ENCODE data around the gene FAM177A1. TPM values are rescaled to one million over a fixed set of nuclear protein-coding genes. Genes with fewer than 3 reads are reported as not detected.
A peak's percentile ranks its signal among the peaks of the same experiment; 100 is the strongest.
"Not testable (repeated sequence)": the region's sequence is repeated elsewhere in the genome, so short reads cannot be mapped to it uniquely, and the experiment has no call there.

Gene FAM177A1
- total and polyA plus RNA-seq, 2 experiments from 2014 or later = 30.1 to 47.3 TPM

DNA sequence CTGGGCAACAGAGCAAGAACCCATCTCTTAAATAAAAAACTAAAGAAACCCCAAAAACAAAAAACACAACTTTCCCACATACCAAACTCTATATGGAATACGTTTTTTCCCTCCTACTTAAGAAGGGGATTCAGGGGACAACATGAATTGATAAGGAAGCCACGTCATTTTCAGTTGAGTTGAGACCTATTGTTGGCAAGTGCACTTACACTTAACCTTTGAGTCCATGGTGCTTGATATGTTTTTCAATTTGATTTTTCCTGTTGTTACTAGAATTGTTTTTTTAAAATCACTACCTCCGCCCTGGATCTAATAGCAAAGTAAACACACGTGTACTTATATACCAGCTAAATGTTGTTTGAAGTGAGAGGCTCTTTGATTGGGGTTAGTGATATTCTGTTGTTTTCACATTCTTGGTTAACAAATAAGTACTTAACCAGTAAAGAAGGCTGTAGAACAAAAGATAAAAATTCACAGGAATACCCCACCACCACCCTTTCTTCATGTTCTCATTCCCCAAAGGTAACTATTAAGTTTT is 2.0 kb downstream of the FAM177A1 start:
- no peaks in the 10 kb centered on the region for H3K27me3 ChIP-seq
- no peak overlapping the region for H3K27ac ChIP-seq
- no peak overlapping the region for H3K4me3 ChIP-seq
- peaks cover 3% of the 10 kb centered on the region for H3K36me3 ChIP-seq
- TF ChIP-seq, protein P1, sequence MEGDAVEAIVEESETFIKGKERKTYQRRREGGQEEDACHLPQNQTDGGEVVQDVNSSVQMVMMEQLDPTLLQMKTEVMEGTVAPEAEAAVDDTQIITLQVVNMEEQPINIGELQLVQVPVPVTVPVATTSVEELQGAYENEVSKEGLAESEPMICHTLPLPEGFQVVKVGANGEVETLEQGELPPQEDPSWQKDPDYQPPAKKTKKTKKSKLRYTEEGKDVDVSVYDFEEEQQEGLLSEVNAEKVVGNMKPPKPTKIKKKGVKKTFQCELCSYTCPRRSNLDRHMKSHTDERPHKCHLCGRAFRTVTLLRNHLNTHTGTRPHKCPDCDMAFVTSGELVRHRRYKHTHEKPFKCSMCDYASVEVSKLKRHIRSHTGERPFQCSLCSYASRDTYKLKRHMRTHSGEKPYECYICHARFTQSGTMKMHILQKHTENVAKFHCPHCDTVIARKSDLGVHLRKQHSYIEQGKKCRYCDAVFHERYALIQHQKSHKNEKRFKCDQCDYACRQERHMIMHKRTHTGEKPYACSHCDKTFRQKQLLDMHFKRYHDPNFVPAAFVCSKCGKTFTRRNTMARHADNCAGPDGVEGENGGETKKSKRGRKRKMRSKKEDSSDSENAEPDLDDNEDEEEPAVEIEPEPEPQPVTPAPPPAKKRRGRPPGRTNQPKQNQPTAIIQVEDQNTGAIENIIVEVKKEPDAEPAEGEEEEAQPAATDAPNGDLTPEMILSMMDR (IDR thresholded peaks at IDR 0.05; ENCODE audit: low read depth, low read length) = no peak
- H3K9me3 ChIP-seq (ENCODE audit: low read depth) = no peaks in the 10 kb centered on the region
- DNase-seq (ENCODE audit: low read depth in 1 of 2, low spot score in 1 of 2) = no peak
- no peaks in the 10 kb centered on the region for H3K4me1 ChIP-seq (ENCODE audit: low read depth)

DNA sequence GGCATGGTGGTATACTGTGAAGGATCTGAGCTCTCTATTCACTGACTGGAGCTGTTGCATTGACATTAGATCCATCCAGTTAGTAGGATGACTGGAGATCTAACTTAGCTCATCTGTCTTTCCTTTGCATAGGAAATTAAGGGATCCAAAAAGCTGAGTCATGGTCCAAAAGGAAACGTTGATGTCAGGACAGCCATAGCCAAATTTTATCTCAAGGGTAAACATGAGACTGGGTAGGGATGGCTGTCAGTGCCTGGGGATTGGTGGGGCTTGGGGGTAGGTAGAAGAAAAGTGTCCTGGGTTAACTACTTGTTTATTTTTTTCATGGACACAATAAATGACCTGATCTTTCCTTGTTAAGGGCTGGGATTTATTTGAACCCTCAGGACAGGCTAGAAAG is 4.6 kb downstream of the FAM177A1 start:
- Histone ChIP-seq H3K4me3 (no peak overlapping the region), H3K27ac (no peak overlapping the region), H3K9me3 (ENCODE audit: low read depth) (no peaks in the 10 kb centered on the region), H3K27me3 (no peaks in the 10 kb centered on the region), H3K4me1 (ENCODE audit: low read depth) (no peaks in the 10 kb centered on the region), H3K36me3 (peaks cover 8% of the 10 kb centered on the region)
- TF ChIP-seq, protein P1 (IDR thresholded peaks at IDR 0.05; ENCODE audit: low read depth, low read length) = no peak
- DNase-seq (ENCODE audit: low read depth in 1 of 2, low spot score in 1 of 2) = peak in 1 of 2 donors; percentile 72

- peaks cover 8% of the 10 kb centered on the region for H3K36me3 ChIP-seq
- H3K4me1 ChIP-seq (ENCODE audit: low read depth) = no peaks in the 10 kb centered on the region
- no peaks in the 10 kb centered on the region for H3K9me3 ChIP-seq (ENCODE audit: low read depth)
- H3K27ac ChIP-seq = no peak overlapping the region
- DNase-seq (ENCODE audit: low read depth in 1 of 2, low spot score in 1 of 2) = peak in 1 of 2 donors; percentile 48
- no peaks in the 10 kb centered on the region for H3K27me3 ChIP-seq
- no peak overlapping the region for H3K4me3 ChIP-seq
- TF ChIP-seq, protein P1 (IDR thresholded peaks at IDR 0.05; ENCODE audit: low read depth, low read length) = no peak
These were observed 5.7 kb downstream of the FAM177A1 start for GRCh38 chr14:35051796-35052195.

DNA sequence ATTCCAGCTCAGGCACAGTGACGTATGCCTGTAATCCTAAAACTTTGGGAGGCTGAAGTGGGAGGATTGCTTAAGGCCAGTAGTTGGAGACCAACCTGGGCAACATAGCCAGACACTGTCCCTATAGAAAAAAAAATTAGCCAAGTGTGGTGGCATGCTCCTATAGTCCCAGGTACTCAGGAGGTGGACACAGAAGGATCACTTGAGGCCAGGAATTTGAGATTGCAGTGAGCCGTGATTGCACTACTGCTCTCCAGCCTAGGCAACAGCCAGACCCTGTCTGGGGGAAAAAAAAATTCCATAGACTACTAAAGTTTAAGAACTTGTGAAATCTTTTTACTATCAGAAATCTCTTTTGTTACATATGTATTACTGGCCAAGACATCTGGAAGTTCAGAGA is 6.6 kb downstream of the FAM177A1 start:
- TF ChIP-seq, protein P1 (IDR thresholded peaks at IDR 0.05; ENCODE audit: low read depth, low read length) = no peak
- DNase-seq (ENCODE audit: low read depth in 1 of 2, low spot score in 1 of 2) = no peak
- H3K4me3 ChIP-seq = no peak overlapping the region
- H3K27me3 ChIP-seq = no peaks in the 10 kb centered on the region
- no peak overlapping the region for H3K27ac ChIP-seq
- no peaks in the 10 kb centered on the region for H3K4me1 ChIP-seq (ENCODE audit: low read depth)
- no peaks in the 10 kb centered on the region for H3K9me3 ChIP-seq (ENCODE audit: low read depth)
- peaks cover 8% of the 10 kb centered on the region for H3K36me3 ChIP-seq

- not testable (repeated sequence) for H3K27me3 ChIP-seq; H3K9me3 ChIP-seq (ENCODE audit: low read depth); H3K4me3 ChIP-seq; H3K36me3 ChIP-seq; H3K27ac ChIP-seq; H3K4me1 ChIP-seq (ENCODE audit: low read depth)
- DNase-seq (ENCODE audit: low read depth in 1 of 2, low spot score in 1 of 2) = peak; percentile 13 to 38
These were observed 15.2 kb downstream of the FAM177A1 start for GRCh38 chr14:35061113-35061791.

GRCh38 chr14:35065731-35066130 is 19.7 kb downstream of the FAM177A1 start:
- not testable (repeated sequence) for H3K9me3 ChIP-seq (ENCODE audit: low read depth); H3K4me3 ChIP-seq; H3K27ac ChIP-seq; H3K4me1 ChIP-seq (ENCODE audit: low read depth); H3K27me3 ChIP-seq; H3K36me3 ChIP-seq; DNase-seq (ENCODE audit: low read depth in 1 of 2, low spot score in 1 of 2)
